CD1c-positive myeloid dendritic cell (primary cell): ENCODE measurements around the gene PTPRD.
"Not testable (repeated sequence)": the region's sequence is repeated elsewhere in the genome, so short reads cannot be mapped to it uniquely, and the experiment has no call there.

Experiments
- DNase-seq: peaks from one replicate; pipeline ENCODE4 v3.0.0-alpha.2; 2016; ENCODE audit errors: extremely low spot score

Gene PTPRD

DNA sequence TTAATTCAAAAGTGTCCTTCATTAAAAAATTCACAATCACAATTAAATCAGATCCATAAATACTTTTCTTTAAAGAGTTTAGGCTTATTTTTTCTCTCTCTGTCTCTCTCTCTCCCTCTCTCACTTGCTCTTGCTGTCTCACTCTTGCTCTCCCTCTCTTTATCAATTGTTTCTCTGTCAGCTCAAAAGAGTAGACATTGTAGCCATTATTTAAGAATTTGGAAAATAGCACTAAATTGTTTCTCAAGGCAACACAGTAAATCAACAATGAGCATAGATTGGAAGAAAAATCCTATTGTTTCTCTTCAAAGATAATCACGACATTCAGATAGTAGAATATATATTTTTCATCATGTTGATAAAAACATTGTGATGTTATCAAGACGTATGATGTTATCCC, 1114.0 kb downstream of the PTPRD start:
- DNase-seq = no peak

DNA sequence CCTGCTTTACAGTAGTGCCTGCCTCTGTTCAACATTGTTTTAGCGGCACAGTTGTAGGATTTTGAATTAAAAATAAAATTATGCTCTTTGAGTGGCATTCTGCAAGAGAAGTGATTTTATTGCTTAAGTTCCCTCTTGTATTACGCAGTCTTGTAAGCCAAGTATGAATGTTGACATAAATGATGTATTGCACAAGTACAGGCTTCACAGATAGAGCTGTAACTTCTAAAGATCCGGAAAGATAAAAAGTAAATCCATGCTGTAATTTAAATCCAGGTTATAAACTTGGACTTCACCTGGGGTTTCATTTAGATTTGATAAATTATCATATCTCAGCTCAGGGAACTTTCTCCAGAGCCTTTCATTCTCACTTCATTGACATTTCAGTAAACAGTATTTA, 1114.7 kb downstream of the PTPRD start:
- DNase-seq = no peak

DNA sequence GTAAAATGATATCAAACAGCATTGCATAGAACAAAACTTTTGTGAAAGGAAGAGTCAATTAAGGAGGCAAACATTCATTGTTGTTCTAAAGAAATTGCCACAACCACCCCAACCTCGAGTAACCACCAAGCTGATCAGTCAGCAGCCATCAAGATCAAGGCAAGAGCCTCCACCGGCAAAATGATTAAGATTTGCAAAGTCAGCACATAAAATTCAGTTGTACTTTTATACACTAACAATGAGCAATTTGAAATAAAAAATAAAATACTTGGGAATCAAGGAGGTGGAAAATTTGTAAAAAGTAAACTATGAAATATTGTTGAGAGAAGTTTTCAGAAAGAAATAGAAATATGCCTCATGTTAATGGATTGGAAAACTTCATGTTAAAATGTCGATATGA, 1118.5 kb downstream of the PTPRD start:
- DNase-seq = no peak

DNA sequence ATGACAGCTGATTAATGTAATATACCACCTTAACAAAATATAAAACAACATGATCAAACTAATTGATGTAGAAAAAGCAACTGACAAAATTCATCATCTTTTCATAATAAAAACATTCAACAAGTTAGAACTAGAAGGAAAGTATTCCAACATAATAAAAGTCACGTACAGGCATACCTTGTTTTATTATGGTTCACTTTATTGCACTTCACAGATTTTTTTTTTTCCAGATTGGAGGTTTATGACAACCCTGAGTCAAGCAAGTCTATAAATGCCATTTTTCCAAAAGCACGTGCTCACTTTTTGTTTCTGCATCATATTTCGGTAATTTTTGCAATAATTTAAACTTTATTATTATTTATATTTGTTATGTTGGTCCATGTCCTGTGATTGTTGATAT, 1120.3 kb downstream of the PTPRD start:
- no peak for DNase-seq

DNA sequence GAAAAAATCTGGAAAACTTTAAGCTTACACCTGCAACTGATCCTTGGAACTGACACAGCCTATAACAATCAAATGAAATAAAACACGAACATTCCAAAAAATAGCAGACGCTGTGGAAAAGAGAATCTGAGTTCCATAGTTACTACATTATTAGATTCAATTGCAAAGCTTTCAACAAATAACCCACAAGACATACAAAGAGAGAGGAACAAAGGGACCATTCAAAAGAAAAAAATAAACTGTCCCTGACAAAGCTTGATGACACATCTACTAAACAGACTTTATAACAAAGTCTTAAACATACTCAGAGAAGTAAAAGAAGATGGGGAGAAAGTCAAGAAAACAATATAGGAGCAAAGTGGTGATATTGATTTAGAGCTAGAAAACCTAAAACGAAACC, 1123.6 kb downstream of the PTPRD start:
- DNase-seq = no peak

DNA sequence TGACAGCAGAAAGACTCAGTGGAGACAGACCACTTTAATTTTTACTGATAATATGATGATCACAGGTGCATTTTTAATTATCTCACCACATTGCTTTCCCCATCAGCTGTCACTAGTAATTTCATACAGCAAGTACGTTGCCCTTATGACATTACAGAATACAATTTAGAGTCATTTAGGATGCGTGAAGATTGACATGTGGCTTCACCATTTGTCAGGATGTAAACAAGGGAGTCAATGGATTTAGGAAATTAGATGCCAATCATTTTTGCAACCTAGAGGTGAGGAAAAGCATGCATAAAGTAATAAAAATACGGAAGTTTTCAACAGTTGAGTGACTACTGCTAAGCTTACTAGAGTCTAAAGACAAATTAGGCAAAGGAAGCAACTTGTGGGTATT, 1129.6 kb downstream of the PTPRD start:
- DNase-seq = no peak

DNA sequence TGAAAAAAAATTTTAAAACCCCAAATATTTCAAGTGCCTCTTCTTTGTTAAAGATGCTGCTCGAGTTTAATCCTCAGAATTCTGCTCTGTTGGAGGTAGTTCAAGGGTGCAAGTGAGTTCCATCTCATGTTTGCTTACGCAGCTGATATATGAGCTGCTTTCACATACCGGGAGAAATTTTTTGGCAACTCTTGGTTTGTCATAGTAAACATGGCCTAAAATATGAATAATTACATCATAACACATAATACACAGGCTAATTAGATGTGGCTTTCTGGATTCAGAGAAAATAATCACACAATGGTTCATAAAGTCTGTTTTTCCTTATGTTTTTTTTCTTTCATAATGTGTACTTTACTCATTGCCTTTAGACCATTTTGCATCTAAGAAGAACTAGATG, 1134.1 kb downstream of the PTPRD start:
- DNase-seq = no peak

DNA sequence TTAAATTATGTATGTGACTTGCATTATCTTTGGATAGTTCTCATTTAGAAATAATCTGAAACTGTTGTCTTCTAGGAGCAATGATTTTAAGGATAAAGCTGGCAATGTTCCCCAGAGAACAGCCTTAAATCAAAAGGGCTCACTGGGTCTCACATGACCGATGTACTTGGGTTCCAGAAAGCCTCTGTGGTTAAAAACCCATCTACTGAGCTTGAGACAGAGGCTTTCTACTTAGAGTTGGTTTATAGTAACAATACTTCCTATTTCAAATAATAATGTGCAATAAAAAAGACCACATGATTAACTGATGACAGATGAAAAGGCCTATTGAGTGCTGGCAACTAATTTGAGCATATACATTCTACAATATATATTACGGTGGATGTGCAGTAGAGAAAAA, 1143.5 kb downstream of the PTPRD start:
- DNase-seq = no peak

DNA sequence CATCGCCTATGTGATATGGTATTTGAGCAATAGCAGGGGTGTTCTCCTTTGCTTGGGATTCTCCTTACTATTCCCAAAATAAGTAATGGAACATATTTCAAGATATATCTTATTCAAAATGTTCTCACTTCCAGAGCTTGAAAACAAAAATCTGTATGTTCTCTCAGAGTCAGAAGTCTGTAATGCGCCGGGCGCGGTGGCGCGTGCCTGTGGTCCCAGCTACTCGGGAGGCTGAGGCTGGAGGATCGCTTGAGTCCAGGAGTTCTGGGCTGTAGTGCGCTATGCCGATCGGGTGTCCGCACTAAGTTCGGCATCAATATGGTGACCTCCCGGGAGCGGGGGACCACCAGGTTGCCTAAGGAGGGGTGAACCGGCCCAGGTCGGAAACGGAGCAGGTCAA, 1170.9 kb downstream of the PTPRD start:
- not testable (repeated sequence) for DNase-seq

DNA sequence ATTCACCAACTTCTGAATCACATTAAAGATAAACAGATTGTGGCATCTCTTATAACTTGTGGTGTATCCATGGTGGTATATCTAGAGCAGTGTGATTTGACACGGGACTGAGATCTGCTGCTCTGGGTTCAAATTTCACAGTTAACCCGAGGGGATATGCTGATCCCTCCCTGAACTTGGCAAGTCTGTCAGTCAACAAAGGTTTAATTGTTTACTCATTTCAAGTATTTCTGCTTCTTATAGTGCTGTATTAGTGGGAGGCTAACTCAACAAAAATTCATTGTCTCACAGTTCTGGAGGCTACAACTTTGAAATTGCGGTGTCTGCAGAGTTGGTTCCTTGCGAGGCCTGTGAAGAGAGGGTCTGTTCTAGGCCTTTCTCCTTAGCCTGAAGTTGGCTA, 1175.2 kb downstream of the PTPRD start:
- no peak for DNase-seq

DNA sequence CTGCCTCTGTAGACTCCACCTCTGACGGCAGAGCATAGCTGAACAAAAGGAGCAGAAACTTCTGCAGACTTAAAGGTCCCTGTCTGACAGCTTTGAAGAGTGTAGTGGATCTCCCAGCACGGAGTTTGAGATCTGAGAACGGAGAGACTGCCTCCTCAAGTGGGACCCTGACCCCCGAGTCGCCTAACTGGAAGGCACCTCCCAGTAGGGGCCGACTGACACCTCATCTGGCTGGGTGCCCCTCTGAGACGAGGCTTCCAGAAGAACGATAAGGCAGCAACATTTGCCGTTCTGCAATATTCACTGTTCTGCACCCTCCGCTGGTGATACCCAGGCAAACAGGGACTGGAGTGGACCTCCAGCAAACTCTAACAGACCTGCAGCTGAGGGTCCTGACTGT, 1186.3 kb downstream of the PTPRD start:
- DNase-seq = not testable (repeated sequence)

DNA sequence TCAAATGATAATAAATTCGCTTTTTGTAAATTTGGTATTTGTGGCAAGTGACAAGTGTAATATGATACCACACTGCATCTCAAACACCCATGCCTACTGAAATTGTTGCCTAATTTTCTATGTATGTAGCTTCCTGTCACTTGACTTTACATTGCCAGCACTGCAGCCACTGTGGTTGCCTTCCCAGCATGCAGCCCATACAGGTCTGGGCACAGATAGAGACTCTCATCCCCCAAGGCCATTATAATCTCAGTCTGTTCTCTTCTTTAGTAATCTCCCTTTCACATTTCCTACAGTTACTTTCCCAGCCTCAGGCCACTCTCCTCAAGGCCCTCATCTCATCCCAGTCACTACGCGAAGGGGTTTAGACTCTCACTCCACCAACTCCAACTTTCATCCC, 1200.6 kb downstream of the PTPRD start:
- no peak for DNase-seq

DNA sequence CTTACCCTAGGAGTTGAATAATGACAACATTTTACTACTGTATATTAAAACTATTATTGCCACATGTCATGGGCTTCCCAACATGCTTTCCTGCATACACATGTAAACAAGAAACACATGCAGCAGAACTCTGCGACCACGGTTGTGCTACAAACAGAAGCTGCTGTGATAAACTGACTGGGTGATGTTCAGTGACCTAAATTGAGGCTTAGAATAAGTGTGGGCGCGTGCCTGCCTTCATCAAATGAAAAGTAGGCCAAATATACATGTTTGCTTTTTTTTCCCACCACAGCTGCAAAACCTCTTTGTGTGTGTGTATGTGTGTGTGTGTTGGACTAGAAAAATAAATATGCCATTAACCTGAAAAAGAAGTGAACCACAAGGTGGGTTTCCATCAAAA, 1202.1 kb downstream of the PTPRD start:
- DNase-seq = no peak

DNA sequence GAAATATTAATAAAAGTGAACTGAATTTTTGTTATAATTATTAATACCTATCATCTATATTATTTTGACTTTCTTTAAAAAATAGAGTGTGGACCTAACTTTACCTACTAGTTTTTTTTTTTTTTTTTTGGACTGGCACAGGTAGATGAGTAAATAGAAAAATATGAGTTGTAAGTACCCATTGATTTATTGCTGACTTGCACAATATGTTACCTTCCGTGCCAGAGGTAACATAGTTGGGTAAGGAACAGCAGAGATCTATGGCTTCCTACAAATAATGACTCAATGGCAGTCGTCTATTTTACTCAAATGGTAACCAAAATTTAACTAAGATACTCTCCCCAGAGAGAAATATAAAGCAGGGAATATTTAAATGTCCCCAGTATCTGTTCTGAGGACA, 1212.8 kb downstream of the PTPRD start:
- DNase-seq = no peak

DNA sequence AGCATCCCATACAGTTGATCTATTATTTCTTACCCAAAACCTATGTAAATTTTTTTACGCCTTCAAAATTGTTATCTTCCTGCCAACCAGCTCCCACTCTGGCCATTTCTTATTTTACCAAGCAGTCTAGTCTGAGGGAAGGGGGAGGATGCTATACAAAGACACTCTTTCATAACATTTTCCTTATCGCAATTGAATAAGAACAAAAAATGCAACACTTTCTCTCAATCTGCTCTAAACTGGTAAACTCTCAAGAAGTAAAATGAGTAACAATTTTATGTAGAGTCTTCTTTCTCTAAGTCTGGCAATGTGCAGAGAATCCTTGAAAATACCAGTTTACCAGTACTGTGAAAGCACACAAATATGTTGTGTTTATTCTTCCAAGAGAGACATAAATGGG, 1216.3 kb downstream of the PTPRD start:
- DNase-seq = no peak

DNA sequence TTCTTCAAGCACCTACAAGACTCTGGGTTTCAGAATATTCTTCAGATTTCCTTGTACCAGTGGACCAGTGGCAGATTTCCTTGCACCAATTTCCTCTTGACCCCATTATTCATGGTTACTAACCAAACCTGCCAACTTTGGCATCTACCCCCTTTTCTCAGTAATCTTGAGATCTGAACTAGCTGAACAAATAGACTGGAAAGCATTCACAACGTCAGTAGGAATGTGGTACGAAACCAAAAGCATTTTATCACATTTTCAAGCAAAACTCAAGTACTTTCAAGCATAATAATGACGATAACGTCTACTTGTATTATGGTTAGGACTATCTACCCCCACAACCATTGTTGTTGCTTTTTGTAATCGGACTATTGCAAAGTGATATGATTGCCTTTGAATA, 1217.3 kb downstream of the PTPRD start:
- DNase-seq = no peak

DNA sequence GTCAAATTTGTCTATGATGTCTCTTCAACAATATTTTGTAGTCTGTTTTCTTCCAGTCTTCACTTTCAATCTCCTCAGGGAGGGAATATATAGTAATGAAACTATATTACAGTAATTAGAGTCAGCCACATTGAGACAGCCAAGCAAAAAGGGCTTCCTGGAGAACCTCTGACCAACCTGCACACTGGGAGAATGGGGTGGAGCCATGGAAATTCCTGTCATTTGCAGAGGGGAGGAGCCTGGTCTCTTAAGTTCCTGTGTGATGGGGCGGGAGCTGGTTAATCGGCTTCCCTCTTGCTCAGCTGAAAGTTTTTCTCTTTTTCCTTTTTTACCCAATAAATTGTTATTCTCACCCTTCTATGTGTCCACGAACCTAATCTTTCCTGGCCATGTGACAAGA, 1220.0 kb downstream of the PTPRD start:
- DNase-seq = no peak

DNA sequence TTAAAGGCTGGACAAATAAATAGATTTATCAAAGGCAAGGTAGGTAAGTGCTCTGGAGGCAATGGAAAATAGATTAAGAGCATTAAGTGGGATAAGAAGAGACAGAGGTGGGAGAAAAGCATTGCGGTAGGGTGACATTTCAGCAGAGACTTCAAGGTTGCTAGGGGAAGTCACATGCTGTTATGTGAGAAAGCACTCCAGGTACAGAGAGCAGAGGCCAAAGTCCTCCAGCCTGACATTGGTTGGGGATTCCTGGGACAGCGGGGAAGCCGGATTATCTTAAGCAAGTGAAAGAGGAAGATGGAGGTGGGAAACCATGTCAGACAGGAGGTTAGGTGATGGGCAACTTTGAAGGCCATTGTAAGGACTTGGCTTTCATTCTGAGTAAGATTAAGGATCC, 1222.9 kb downstream of the PTPRD start:
- DNase-seq = no peak

DNA sequence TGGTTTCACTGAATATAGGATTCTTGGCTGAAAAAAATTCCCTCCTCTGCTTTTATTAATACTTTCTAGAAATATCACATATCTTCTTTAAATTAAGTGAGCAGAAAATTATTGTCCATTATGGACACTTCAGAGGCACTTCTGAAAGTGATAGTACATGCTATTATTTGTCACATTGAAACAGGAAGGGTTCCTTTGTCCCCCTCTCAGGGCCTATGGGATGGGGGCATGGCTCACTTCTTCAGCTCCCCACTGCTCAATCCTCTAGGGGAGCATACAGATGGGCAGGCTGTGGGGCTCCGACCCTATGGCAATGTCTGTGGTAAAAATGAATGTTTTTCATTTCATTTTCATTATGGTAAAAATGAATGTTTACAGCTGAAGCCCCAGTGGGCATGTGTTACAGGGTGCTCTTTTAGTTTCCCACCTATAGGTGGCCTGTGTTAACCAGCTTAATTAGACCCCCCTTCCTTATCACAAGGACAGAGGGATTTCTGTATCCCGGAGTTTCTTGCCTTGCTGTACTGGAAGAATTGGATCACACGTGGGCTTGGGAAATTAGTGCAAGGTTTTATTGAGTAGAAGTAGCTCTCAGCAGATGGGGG, 1225.2 kb downstream of the PTPRD start:
- DNase-seq = no peak

DNA sequence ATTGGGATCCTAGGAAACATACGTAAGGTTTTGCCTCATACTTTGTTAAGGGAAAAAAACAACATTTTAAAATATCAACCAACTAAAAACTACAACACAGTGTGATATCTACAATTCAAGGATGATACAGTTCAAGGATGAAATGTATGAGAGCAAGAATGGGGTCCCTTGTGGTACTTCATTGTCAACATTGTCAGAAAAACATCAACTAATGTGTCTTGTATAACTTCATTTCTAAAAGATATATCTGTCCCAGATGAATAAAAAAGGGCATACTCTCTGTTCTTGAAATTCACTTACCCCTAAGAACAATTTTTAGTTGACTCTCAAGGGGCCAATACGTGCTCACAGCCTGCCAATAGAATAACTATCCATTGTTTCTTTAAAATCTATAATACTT, 1250.5 kb downstream of the PTPRD start:
- no peak for DNase-seq

DNA sequence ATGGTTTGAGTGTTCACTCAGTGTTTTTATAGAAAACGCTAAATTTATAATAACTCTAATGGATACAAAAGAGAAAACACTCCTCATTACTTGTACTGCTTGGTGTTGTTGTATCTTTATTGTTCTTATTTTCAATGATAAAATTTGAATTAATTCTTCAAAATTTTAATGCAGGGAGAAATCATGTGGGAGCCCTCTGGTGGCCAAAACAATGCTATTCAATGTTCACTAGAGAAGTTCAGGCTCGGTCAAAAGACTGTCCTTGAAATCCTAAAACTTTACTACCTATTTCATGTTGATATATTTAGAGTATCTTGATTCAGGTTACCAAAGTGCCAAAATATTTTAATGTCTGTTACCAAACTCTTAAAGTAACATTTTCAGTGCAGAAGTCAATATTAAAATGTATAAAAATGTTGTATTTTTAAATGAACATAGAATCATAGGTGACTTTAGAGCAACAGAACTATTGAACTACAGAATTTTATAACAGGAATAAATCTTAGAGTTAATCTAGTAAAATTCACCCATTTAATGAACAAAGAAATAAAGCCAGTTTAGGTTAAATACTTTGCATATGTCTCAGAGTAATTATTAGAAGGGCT, 1259.8 kb downstream of the PTPRD start:
- DNase-seq = no peak

DNA sequence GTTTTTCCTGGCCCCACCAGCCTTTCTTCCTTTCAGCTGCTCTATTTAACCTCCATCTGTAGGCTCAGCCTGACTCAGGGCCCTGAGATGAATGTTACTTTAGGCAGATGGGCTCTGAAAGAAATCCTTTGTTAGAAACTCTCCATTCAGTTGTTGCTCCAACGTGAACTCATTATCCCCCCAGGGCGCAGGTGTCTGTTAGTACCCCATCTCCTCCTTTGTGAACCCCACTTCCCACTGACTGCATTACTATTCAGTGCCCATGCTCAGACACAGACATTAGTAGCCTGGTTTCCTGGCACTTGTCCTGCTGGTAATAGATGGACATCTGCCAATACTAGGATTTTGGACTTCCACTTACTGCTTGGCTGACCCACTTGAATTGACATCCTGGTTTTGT, 1271.6 kb downstream of the PTPRD start:
- DNase-seq = no peak

DNA sequence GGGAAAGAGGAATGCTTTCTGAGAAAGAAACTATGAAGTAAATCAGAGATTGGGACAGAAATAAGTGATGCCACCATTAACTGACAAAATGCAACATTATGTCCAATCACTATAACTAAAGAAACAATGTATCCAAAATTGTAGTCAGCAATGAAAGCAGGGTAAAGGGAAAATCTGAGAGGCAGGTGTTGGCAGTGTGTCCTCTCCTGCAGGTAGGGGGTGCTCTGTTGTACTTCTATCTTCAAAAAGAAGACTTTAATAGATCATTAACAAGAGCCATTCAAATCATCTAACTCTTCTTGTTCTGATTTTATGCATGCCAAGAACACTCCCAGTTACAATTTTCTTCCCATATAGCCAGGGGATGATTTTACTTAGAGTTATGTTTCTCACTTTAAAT, 1275.7 kb downstream of the PTPRD start:
- no peak for DNase-seq

DNA sequence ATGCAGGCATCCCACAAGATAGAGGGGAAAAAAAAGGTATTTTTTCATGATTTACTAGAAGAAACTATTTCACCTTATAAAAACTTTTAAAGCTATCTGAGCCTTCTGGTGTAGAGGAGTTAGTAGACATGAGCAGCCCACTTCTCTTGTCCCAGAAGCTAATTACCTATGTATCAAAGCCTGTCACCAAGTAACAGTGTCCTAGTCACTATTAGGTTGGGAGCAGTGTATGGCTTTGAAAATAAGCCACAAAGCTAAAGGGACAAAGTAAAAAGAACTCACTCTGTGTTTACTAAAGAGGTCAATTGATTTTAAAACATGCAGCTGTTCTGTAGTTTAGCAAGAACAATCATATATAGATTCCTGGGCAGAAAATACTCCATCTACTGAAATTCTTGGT, 1286.1 kb downstream of the PTPRD start:
- DNase-seq = no peak
